GM23338 (cell line): ENCODE measurements around the gene ZMYM5. TPM values are rescaled to one million over a fixed set of nuclear protein-coding genes. Genes with fewer than 3 reads are reported as not detected.

Experiments
- ATAC-seq: fragments of 200-7000 bp; cut with Tn5 transposase; 3 replicates; pipeline ENCODE4 v1.9.1; 2020
- DNase-seq: peaks from one replicate; pipeline ENCODE4 v3.0.0-alpha.2; 2015; ENCODE audit warnings: low spot score
- H2AFZ ChIP-seq: fragments of 200-600 bp; sonication (generic); 2 replicates; pipeline ENCODE4 v1.8.0; 2016; ENCODE audit warnings: antibody characterized with exemption, mild to moderate bottlenecking, moderate library complexity
- H3F3A ChIP-seq: fragments of 200-600 bp; sonication (generic); replicated peaks from 2 replicates; pipeline ENCODE4 v1.8.0; 2017; ENCODE audit warnings: antibody characterized with exemption, mixed run types, low read depth
- H3K27ac ChIP-seq: fragments of 200-600 bp; sonication (generic); 2 replicates; pipeline ENCODE4 v1.6.1; 2016; ENCODE audit warnings: low read depth
- H3K27me3 ChIP-seq: fragments of 200-600 bp; sonication (generic); 2 replicates; pipeline ENCODE4 v1.8.0; 2016; ENCODE audit warnings: mild to moderate bottlenecking, mixed run types, moderate library complexity; ENCODE audit not compliant: insufficient read depth
- H3K36me3 ChIP-seq: fragments of 200-600 bp; sonication (generic); 2 replicates; pipeline ENCODE4 v1.8.0; 2016; ENCODE audit warnings: mild to moderate bottlenecking; ENCODE audit not compliant: insufficient read depth
- H3K4me1 ChIP-seq: fragments of 200-600 bp; sonication (generic); 2 replicates; pipeline ENCODE4 v1.8.0; 2016; ENCODE audit warnings: mild to moderate bottlenecking, moderate library complexity; ENCODE audit not compliant: insufficient read depth
- H3K4me2 ChIP-seq: fragments of 200-600 bp; sonication (generic); 2 replicates; pipeline ENCODE4 v1.7.1; 2017; ENCODE audit warnings: mixed run types
- H3K4me3 ChIP-seq: fragments of 200-600 bp; sonication (generic); 2 replicates; pipeline ENCODE4 v1.6.1; 2016; ENCODE audit warnings: mixed run types
- H3K79me2 ChIP-seq: fragments of 200-600 bp; sonication (generic); replicated peaks from 2 replicates; pipeline ENCODE4 v1.8.0; 2017; ENCODE audit warnings: mild to moderate bottlenecking; ENCODE audit not compliant: insufficient read depth
- H3K9me2 ChIP-seq: fragments of 200-600 bp; sonication (generic); 2 replicates; pipeline ENCODE4 v1.8.0; 2017; ENCODE audit not compliant: insufficient read depth
- H4K20me1 ChIP-seq: fragments of 200-600 bp; sonication (generic); replicated peaks from 2 replicates; pipeline ENCODE4 v1.8.0; 2017; ENCODE audit warnings: mild to moderate bottlenecking; ENCODE audit not compliant: insufficient read depth
- H3K27ac Mint-ChIP-seq: 2 replicates; pipeline ENCODE4 v1.8.0; 2020; ENCODE audit warnings: inconsistent platforms, mild to moderate bottlenecking, moderate library complexity, mixed read lengths
- H3K27me3 Mint-ChIP-seq: 3 replicates; pipeline ENCODE4 v1.8.0; 2022; ENCODE audit warnings: low read depth, mild to moderate bottlenecking, moderate library complexity, mixed read lengths, inconsistent platforms; ENCODE audit not compliant: insufficient read depth, poor library complexity
- H3K36me3 Mint-ChIP-seq: 3 replicates; pipeline ENCODE4 v1.8.0; 2021; ENCODE audit warnings: low read depth, mild to moderate bottlenecking, inconsistent platforms, moderate library complexity, mixed read lengths
- H3K4me1 Mint-ChIP-seq: 3 replicates; pipeline ENCODE4 v1.8.0; 2020; ENCODE audit warnings: mild to moderate bottlenecking, inconsistent platforms, mixed read lengths
- H3K4me3 Mint-ChIP-seq: 3 replicates; pipeline ENCODE4 v1.8.0; 2021; ENCODE audit warnings: moderate library complexity, mild to moderate bottlenecking, inconsistent platforms, mixed read lengths
- H3K9me3 Mint-ChIP-seq: 3 replicates; pipeline ENCODE4 v1.8.0; 2020; ENCODE audit warnings: moderate library complexity, mild to moderate bottlenecking, inconsistent platforms, mixed read lengths
- CREB1 ChIP-seq: fragments of 250-450 bp; sonication (Bioruptor Pico); IDR thresholded peaks from 2 replicates; pipeline ENCODE4 v1.5.0; 2020; ENCODE audit warnings: low read depth, mild to moderate bottlenecking, moderate library complexity
- ETS1 ChIP-seq: IDR thresholded peaks from 2 replicates; pipeline ENCODE4 v1.6.1; 2016; ENCODE audit warnings: antibody characterized with exemption
- JUNB ChIP-seq: IDR thresholded peaks from one replicate; pipeline ENCODE4 v1.6.1; 2016; ENCODE audit warnings: antibody characterized with exemption; ENCODE audit not compliant: unreplicated experiment
- POLR2AphosphoS5 ChIP-seq: IDR thresholded peaks from 2 replicates; pipeline ENCODE4 v1.6.1; 2016; ENCODE audit warnings: antibody characterized with exemption, low read depth
- ZNF114 ChIP-seq: fragments of 250-450 bp; sonication (Bioruptor Pico); IDR thresholded peaks from 2 replicates; pipeline ENCODE4 v1.5.0; 2020; ENCODE audit warnings: mild to moderate bottlenecking, moderate library complexity
- ZNF331 ChIP-seq: fragments of 250-450 bp; sonication (Bioruptor Pico); IDR thresholded peaks from 2 replicates; pipeline ENCODE4 v1.5.0; 2020; ENCODE audit warnings: low read depth, mild to moderate bottlenecking, moderate library complexity
- ZNF462 ChIP-seq: fragments of 250-450 bp; sonication (Bioruptor Pico); IDR thresholded peaks from 2 replicates; pipeline ENCODE4 v1.5.0; 2020; ENCODE audit warnings: mild to moderate bottlenecking, moderate library complexity
- polyA plus RNA-seq: library from polyadenylated mRNA; unstranded; fragments of >200 nt; fragmentation: Nextera tagmentation; extraction: Ambion mirVana; gene quantifications from 2 replicates; pipeline ENCODE4 v1.2.1, GENCODE V29; 2016
- total RNA-seq: library from RNA; depleted of rRNA; stranded (reverse); fragments of >200 nt; shearing (Covaris generic); gene quantifications from 2 replicates; pipeline ENCODE4 v1.2.3, GENCODE V29; 2014

The ZMYM5 gene
- total and polyA plus RNA-seq, 2 experiments from 2014 or later, result 11.2 to 17.2 TPM

- Histone ChIP-seq H2AFZ (no peak overlapping the region), H3F3A (no peaks in the 10 kb centered on the region), H3K36me3 (peaks cover 14% of the 10 kb centered on the region), H4K20me1 (no peaks in the 10 kb centered on the region; the same call in 1 of the 2 replicates), H3K4me2 (no peak overlapping the region), H3K4me3 (no peak overlapping the region), H3K27ac (no peak overlapping the region), H3K9me2 (no peaks in the 10 kb centered on the region), H3K4me1 (no peaks in the 10 kb centered on the region), H3K27me3 (no peaks in the 10 kb centered on the region), H3K79me2 (peaks cover 5% of the 10 kb centered on the region; the same call in 1 of the 2 replicates)
- H3K27me3 Mint-ChIP-seq, result peaks cover 2% of the 10 kb centered on the region
- H3K4me1 Mint-ChIP-seq, result no peaks in the 10 kb centered on the region
- DNase-seq, result no peak
- no peak overlapping the region for H3K27ac Mint-ChIP-seq
- H3K36me3 Mint-ChIP-seq, result peaks cover 36% of the 10 kb centered on the region
- no peak overlapping the region for H3K4me3 Mint-ChIP-seq
- no peak for ATAC-seq
- no peak for TF ChIP-seq POLR2AphosphoS5
- no peak for TF ChIP-seq ZNF462 (CRISPR knock-in tag)
- no peak for TF ChIP-seq JUNB
- no peak for TF ChIP-seq ZNF331
- TF ChIP-seq CREB1 (CRISPR knock-in tag), result no peak
- TF ChIP-seq ETS1, result no peak
- TF ChIP-seq ZNF114, result no peak
- H3K9me3 Mint-ChIP-seq, result no peaks in the 10 kb centered on the region
These were observed 27.0 kb downstream of the ZMYM5 start for GRCh38 chr13:19836472-19836871.
